ENCODE data around the gene GARIN5A. TPM values are rescaled to one million over a fixed set of nuclear protein-coding genes. Genes with fewer than 3 reads are reported as not detected.

Gene GARIN5A
- total and polyA plus RNA-seq, 11 donors, result 0.51 to 6.4 (median 1.6) TPM

DNA sequence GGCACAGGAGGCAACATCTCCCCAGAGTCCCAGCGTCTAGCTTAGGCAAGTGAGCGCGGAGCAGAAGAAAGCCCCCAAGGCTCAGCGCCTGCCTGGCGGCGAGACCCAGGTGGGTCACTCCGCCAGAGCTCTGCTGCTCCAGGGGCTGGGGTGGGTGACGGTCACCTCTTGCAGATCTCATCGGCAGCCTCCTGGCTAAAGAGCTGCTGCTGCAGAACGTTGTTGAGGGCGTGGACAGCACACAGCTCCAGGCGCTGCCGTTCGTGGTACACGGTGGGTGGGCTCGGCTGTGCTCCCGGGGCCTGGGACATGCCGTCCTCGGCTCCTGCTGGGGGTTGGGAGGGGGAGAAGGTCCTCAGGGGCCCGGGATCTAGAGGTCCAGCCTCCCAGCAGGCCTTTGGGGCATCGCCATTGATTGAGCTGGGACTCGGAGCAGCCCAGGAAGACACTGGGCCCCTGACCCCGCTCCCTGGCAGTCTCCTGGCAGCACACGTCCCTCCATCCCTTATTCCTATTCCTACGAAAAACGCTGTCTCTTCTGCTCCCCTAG is 33.5 kb upstream of the GARIN5A start:
- intact Hi-C loops (cut with DNase I), result loop anchor here in 6 of 10 donors (2.0 to 10.0 kb wide), 4 partner anchors 33 to 485 kb away; partner anchors contain the start of genes EMC10 (in 3 of the 6), GARIN5A (in 3 of the 6), NR1H2 (in 2 of the 6) and VRK3 (in 1 of the 6)
- Histone ChIP-seq H3K9me3 (no peaks in the 10 kb centered on the region), H3K27me3 (peaks cover 0 to 5% (median 0%) of the 10 kb centered on the region in 9 donors), H3K4me1 (peaks cover 0 to 20% (median 8%) of the 10 kb centered on the region in 12 donors), H3K4me3 (peak overlapping the region; percentile 42 to 89 (median 74)), H3K27ac (peak overlapping the region in 11 of 12 donors; percentile 50 to 86 (median 73)), H3K36me3 (peaks cover 0 to 11% (median 0%) of the 10 kb centered on the region in 9 donors)
- DNase-seq (peak in 2 of 5 donors; percentile 56 to 57), ATAC-seq (no peak)
- TF ChIP-seq, protein P1, sequence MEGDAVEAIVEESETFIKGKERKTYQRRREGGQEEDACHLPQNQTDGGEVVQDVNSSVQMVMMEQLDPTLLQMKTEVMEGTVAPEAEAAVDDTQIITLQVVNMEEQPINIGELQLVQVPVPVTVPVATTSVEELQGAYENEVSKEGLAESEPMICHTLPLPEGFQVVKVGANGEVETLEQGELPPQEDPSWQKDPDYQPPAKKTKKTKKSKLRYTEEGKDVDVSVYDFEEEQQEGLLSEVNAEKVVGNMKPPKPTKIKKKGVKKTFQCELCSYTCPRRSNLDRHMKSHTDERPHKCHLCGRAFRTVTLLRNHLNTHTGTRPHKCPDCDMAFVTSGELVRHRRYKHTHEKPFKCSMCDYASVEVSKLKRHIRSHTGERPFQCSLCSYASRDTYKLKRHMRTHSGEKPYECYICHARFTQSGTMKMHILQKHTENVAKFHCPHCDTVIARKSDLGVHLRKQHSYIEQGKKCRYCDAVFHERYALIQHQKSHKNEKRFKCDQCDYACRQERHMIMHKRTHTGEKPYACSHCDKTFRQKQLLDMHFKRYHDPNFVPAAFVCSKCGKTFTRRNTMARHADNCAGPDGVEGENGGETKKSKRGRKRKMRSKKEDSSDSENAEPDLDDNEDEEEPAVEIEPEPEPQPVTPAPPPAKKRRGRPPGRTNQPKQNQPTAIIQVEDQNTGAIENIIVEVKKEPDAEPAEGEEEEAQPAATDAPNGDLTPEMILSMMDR (IDR thresholded peaks at IDR 0.05), result no peak
- no peak for TF ChIP-seq POLR2A (IDR thresholded peaks at IDR 0.05)
- WGBS, 4 donors, result 42 to 58% (median 52%) methylated on average over 12 to 26 of the region's 26 CpGs

- Histone ChIP-seq H3K4me3 (no peak overlapping the region), H3K9me3 (no peaks in the 10 kb centered on the region), H3K27me3 (no peaks in the 10 kb centered on the region), H3K27ac (no peak overlapping the region), H3K36me3 (peaks cover 0 to 11% (median 0%) of the 10 kb centered on the region in 9 donors), H3K4me1 (peaks cover 0 to 20% (median 8%) of the 10 kb centered on the region in 12 donors)
- intact Hi-C loops (cut with DNase I), result no loop called here
- TF ChIP-seq, protein P1 (IDR thresholded peaks at IDR 0.05), result no peak
- TF ChIP-seq POLR2A (IDR thresholded peaks at IDR 0.05), result no peak
- DNase-seq (peak in 1 of 5 donors; percentile 52), ATAC-seq (no peak)
- 73 to 81% (median 77%) methylated on average over 11 of the region's 11 CpGs for WGBS, 4 donors
Measured at GRCh38 chr19:50509366-50509765, 32.7 kb upstream of the GARIN5A start.

GRCh38 chr19:50508843-50509190 is 32.2 kb upstream of the GARIN5A start:
- DNase-seq (peak in 1 of 5 donors; percentile 14), ATAC-seq (no peak)
- no peak overlapping the region for H3K4me3 ChIP-seq
- H3K4me1 ChIP-seq, result peaks cover 0 to 20% (median 8%) of the 10 kb centered on the region in 12 donors
- whole genome bisulfite sequencing, 4 donors, result 72 to 82% (median 78%) methylated on average over 3 of the region's 3 CpGs
- H3K27ac ChIP-seq, result no peak overlapping the region
- H3K36me3 ChIP-seq, result peaks cover 0 to 11% (median 0%) of the 10 kb centered on the region in 9 donors
- intact Hi-C loops (cut with DNase I), result no loop called here
- TF ChIP-seq, protein P1 (IDR thresholded peaks at IDR 0.05), result no peak
- TF ChIP-seq POLR2A (IDR thresholded peaks at IDR 0.05), result no peak
- H3K9me3 ChIP-seq, result no peaks in the 10 kb centered on the region
- H3K27me3 ChIP-seq, result no peaks in the 10 kb centered on the region

GRCh38 chr19:50507376-50507775 is 30.7 kb upstream of the GARIN5A start:
- peak in 1 of 5 donors; percentile 47 for DNase-seq
- no peak overlapping the region for H3K27ac ChIP-seq
- peaks cover 0 to 11% (median 0%) of the 10 kb centered on the region in 9 donors for H3K36me3 ChIP-seq
- TF ChIP-seq, protein P1 (IDR thresholded peaks at IDR 0.05), result no peak
- no peak for TF ChIP-seq POLR2A (IDR thresholded peaks at IDR 0.05)
- H3K4me1 ChIP-seq, result peaks cover 0 to 21% (median 8%) of the 10 kb centered on the region in 12 donors
- H3K4me3 ChIP-seq, result no peak overlapping the region
- no peaks in the 10 kb centered on the region for H3K27me3 ChIP-seq
- 88 to 97% (median 96%) methylated on average over 7 to 8 of the region's 8 CpGs for WGBS, 4 donors
- H3K9me3 ChIP-seq, result no peaks in the 10 kb centered on the region
- intact Hi-C loops (cut with DNase I), result no loop called here
- no peak for ATAC-seq

All from heart left ventricle (tissue), 16 donors.